NT2/D1 (cell line): ENCODE results near the gene GASK1A.

ENCODE experiments used
- DNase-seq: peaks from one replicate; pipeline ENCODE4 v3.0.0-alpha.2; 2011; ENCODE audit warnings: low read depth, low spot score
- H3K27me3 ChIP-seq: 2 replicates; pipeline ENCODE4 v1.6.0; 2011; ENCODE audit warnings: mild to moderate bottlenecking; ENCODE audit not compliant: insufficient read length, insufficient read depth
- H3K36me3 ChIP-seq: 2 replicates; pipeline ENCODE4 v1.6.1; 2011; ENCODE audit warnings: mild to moderate bottlenecking, low read length, mixed read lengths; ENCODE audit not compliant: insufficient read depth, insufficient read length
- H3K4me1 ChIP-seq: 2 replicates; pipeline ENCODE4 v1.5.1; 2011; ENCODE audit not compliant: insufficient read depth, insufficient read length
- H3K4me3 ChIP-seq: 2 replicates; pipeline ENCODE4 v1.5.1; 2011; ENCODE audit warnings: low read depth; ENCODE audit not compliant: insufficient read length
- H3K9ac ChIP-seq: 2 replicates; pipeline ENCODE4 v1.6.0; 2011; ENCODE audit warnings: low read depth; ENCODE audit not compliant: insufficient read length
- H3K9me3 ChIP-seq: 2 replicates; pipeline ENCODE4 v1.5.1; 2011; ENCODE audit warnings: mild to moderate bottlenecking, low read length; ENCODE audit not compliant: insufficient read depth
- SUZ12 ChIP-seq: IDR thresholded peaks from 2 replicates; pipeline ENCODE4 v1.6.1; 2011; ENCODE audit not compliant: insufficient read length, insufficient read depth; ENCODE audit errors: extremely low read depth
- YY1 ChIP-seq: IDR thresholded peaks from 2 replicates; pipeline ENCODE4 v1.6.1; 2011; ENCODE audit not compliant: insufficient read length, insufficient read depth
- ZNF274 ChIP-seq: IDR thresholded peaks from 2 replicates; pipeline ENCODE4 v1.6.1; 2011; ENCODE audit warnings: mild to moderate bottlenecking, low read depth, low read length

Gene GASK1A

GRCh38 chr3:43024181-43024885 lies 45.2 kb downstream of the GASK1A start:
- Histone ChIP-seq H3K9me3 (peaks cover 36% of the 10 kb centered on the region; the same call in 1 of the 2 replicates), H3K4me1 (no peaks in the 10 kb centered on the region), H3K4me3 (no peak overlapping the region), H3K9ac (no peak overlapping the region), H3K36me3 (no peaks in the 10 kb centered on the region), H3K27me3 (no peaks in the 10 kb centered on the region)
- TF ChIP-seq ZNF274 (no peak), SUZ12 (no peak), YY1 (no peak)
- DNase-seq, result no peak

- Histone ChIP-seq H3K36me3 (no peaks in the 10 kb centered on the region), H3K9ac (no peak overlapping the region), H3K9me3 (peaks cover 36% of the 10 kb centered on the region; the same call in 1 of the 2 replicates), H3K4me3 (no peak overlapping the region), H3K27me3 (no peaks in the 10 kb centered on the region), H3K4me1 (no peaks in the 10 kb centered on the region)
- DNase-seq, result peak; percentile 79
- TF ChIP-seq YY1, result no peak
- no peak for TF ChIP-seq SUZ12
Measured at GRCh38 chr3:43025423-43025822, 46.3 kb downstream of the GASK1A start.

- DNase-seq, result no peak
- no peak for TF ChIP-seq YY1
- no peak for TF ChIP-seq SUZ12
- TF ChIP-seq ZNF274, result no peak
- no peak overlapping the region for H3K9ac ChIP-seq
- no peaks in the 10 kb centered on the region for H3K27me3 ChIP-seq
- H3K9me3 ChIP-seq, result peaks cover 17% of the 10 kb centered on the region; the same call in 1 of the 2 replicates
- peaks cover 4% of the 10 kb centered on the region for H3K36me3 ChIP-seq
- no peak overlapping the region for H3K4me3 ChIP-seq
- no peaks in the 10 kb centered on the region for H3K4me1 ChIP-seq
Measured at GRCh38 chr3:43028001-43028400, 48.9 kb downstream of the GASK1A start.

- TF ChIP-seq YY1 (no peak), ZNF274 (no peak), SUZ12 (no peak)
- no peak overlapping the region for H3K9ac ChIP-seq
- no peaks in the 10 kb centered on the region for H3K27me3 ChIP-seq
- H3K4me1 ChIP-seq, result no peaks in the 10 kb centered on the region
- no peak for DNase-seq
- H3K9me3 ChIP-seq, result peaks cover 17% of the 10 kb centered on the region; the same call in 1 of the 2 replicates
- no peak overlapping the region for H3K4me3 ChIP-seq
- H3K36me3 ChIP-seq, result peaks cover 4% of the 10 kb centered on the region
Measured at GRCh38 chr3:43028678-43029490, 49.8 kb downstream of the GASK1A start.

- H3K36me3 ChIP-seq, result peaks cover 4% of the 10 kb centered on the region
- no peak overlapping the region for H3K9ac ChIP-seq
- H3K27me3 ChIP-seq, result no peaks in the 10 kb centered on the region
Measured at GRCh38 chr3:43030162-43030935, 51.2 kb downstream of the GASK1A start.

GRCh38 chr3:43031485-43031884 lies 52.4 kb downstream of the GASK1A start:
- Histone ChIP-seq H3K9me3 (peaks cover 17% of the 10 kb centered on the region; the same call in 1 of the 2 replicates), H3K27me3 (no peaks in the 10 kb centered on the region), H3K4me3 (no peak overlapping the region), H3K9ac (no peak overlapping the region), H3K36me3 (peaks cover 4% of the 10 kb centered on the region), H3K4me1 (no peaks in the 10 kb centered on the region)
- DNase-seq, result no peak
- TF ChIP-seq YY1, result no peak

More at GRCh38 chr3:43030162-43030935, 51.2 kb downstream of the GASK1A start:
- DNase-seq, result no peak
- Histone ChIP-seq H3K9me3 (peaks cover 17% of the 10 kb centered on the region; the same call in 1 of the 2 replicates), H3K4me1 (no peaks in the 10 kb centered on the region), H3K4me3 (no peak overlapping the region)
- TF ChIP-seq SUZ12 (no peak), ZNF274 (no peak), YY1 (no peak)

- Histone ChIP-seq H3K4me1 (no peaks in the 10 kb centered on the region), H3K9me3 (peaks cover 14% of the 10 kb centered on the region; the same call in 1 of the 2 replicates), H3K36me3 (peaks cover 4% of the 10 kb centered on the region), H3K27me3 (no peaks in the 10 kb centered on the region), H3K4me3 (no peak overlapping the region), H3K9ac (no peak overlapping the region)
- DNase-seq, result no peak
- no peak for TF ChIP-seq SUZ12
- TF ChIP-seq YY1, result no peak
- no peak for TF ChIP-seq ZNF274
Measured at GRCh38 chr3:43031889-43032545, 52.9 kb downstream of the GASK1A start.
